ENCODE results near the gene MDM1. TPM values are rescaled to one million over a fixed set of nuclear protein-coding genes. Genes with fewer than 3 reads are reported as not detected.

Gene MDM1
- total RNA-seq, 6 experiments from 2014 or later, result 7.3 to 9.1 (median 7.8) TPM

DNA sequence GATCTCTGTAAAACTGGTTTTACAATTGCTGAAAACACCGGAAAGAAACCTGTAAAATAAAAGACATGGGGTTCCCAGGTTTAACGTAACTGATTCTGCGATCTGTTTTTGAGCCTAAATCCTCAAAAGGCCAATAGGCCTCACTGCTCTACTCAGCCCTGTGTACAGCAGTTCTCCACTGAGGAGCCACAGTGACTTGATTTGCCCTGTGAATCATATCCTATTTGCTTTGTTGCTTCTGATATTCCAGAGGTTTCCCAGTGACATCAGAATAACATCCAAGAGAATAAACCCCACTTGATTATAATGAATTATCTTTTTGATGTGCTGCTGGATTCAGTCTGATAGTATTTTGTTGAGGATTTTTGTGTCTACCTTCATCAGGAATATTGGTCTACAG, 27.5 kb downstream of the MDM1 start:
- Mint-ChIP-seq H3K27me3 (ENCODE audit: insufficient read depth) (no peaks in the 10 kb centered on the region), H3K27ac (no peak overlapping the region), H3K4me3 (no peak overlapping the region), H3K4me1 (ENCODE audit: low read depth) (peaks cover 20% of the 10 kb centered on the region), H3K36me3 (ENCODE audit: low read depth) (peaks cover 49% of the 10 kb centered on the region), H3K9me3 (no peaks in the 10 kb centered on the region)
- TF ChIP-seq, protein P1, sequence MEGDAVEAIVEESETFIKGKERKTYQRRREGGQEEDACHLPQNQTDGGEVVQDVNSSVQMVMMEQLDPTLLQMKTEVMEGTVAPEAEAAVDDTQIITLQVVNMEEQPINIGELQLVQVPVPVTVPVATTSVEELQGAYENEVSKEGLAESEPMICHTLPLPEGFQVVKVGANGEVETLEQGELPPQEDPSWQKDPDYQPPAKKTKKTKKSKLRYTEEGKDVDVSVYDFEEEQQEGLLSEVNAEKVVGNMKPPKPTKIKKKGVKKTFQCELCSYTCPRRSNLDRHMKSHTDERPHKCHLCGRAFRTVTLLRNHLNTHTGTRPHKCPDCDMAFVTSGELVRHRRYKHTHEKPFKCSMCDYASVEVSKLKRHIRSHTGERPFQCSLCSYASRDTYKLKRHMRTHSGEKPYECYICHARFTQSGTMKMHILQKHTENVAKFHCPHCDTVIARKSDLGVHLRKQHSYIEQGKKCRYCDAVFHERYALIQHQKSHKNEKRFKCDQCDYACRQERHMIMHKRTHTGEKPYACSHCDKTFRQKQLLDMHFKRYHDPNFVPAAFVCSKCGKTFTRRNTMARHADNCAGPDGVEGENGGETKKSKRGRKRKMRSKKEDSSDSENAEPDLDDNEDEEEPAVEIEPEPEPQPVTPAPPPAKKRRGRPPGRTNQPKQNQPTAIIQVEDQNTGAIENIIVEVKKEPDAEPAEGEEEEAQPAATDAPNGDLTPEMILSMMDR (IDR thresholded peaks at IDR 0.05), result no peak
- DNase-seq, result no peak

DNA sequence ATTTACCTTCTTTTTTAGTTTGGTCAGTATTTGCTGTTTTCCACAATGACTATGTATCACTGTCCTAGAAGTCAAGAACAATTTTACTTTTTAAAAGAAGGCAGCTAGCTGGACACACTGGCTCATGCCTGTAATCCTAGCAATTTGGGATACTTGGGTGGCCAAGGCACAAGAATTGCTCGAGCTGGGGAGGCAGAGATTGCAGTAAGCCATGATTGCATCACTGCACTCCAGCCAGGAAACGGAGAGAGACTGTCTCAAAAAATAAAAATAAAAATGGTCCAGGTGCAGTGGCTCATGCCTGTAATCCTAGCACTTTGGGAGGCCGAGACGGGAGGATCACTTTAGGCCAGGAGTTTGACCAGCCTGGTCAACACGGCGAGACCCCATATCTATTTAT, 28.3 kb downstream of the MDM1 start:
- Mint-ChIP-seq H3K36me3 (ENCODE audit: low read depth) (peaks cover 51% of the 10 kb centered on the region), H3K27ac (no peak overlapping the region), H3K9me3 (no peaks in the 10 kb centered on the region; the same call in 1 of the 2 replicates), H3K4me3 (no peak overlapping the region), H3K27me3 (ENCODE audit: insufficient read depth) (no peaks in the 10 kb centered on the region), H3K4me1 (ENCODE audit: low read depth) (peaks cover 20% of the 10 kb centered on the region)
- TF ChIP-seq, protein P1 (IDR thresholded peaks at IDR 0.05), result no peak
- DNase-seq, result no peak

DNA sequence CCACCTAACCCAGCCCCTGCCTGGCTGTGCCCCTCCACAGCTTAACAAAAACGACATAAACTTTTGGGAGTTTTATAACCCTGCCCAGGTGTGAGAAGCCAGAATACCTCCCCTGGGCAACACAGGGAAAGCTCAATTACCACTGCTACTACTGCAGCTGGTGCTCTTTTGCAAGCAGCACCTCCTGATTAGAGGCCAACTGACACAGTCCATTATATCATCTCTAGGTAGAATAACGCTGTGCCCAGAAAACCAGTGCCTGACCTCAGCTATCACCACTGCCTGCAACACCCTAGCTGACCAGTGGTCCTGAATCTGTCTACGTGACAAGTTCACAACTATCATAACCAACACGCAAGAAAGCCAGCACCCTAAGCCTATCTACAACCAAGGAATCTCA, 34.2 kb downstream of the MDM1 start:
- no peaks in the 10 kb centered on the region for H3K27me3 Mint-ChIP-seq (ENCODE audit: insufficient read depth)
- H3K27ac Mint-ChIP-seq, result no peak overlapping the region; the same call in 1 of the 2 replicates
- no peak overlapping the region for H3K4me3 Mint-ChIP-seq
- H3K36me3 Mint-ChIP-seq (ENCODE audit: low read depth), result peaks cover 26% of the 10 kb centered on the region
- no peaks in the 10 kb centered on the region; the same call in 1 of the 2 replicates for H3K9me3 Mint-ChIP-seq
- TF ChIP-seq, protein P1 (IDR thresholded peaks at IDR 0.05), result no peak
- no peaks in the 10 kb centered on the region for H3K4me1 Mint-ChIP-seq (ENCODE audit: low read depth)
- DNase-seq, result no peak

DNA sequence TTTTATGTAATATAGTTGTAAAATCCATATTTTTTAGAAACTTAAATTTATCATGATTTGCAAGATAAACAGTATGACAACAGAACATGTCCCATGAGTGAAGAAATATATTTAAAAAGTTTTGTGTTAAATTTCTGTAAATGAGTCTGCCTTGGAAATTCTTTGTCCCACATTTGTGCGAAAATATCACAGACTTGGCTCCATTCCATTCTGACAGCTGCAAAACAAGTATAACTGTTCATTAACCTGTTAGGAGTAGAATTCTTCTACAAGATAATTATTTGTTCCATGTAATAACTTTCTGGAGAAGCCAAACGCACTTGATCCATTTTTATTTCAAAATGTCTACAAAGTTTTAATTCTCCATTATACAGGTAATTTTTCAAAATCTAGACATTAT, 37.9 kb downstream of the MDM1 start:
- H3K4me3 Mint-ChIP-seq, result no peak overlapping the region
- peaks cover 7% of the 10 kb centered on the region for H3K4me1 Mint-ChIP-seq (ENCODE audit: low read depth)
- TF ChIP-seq, protein P1 (IDR thresholded peaks at IDR 0.05), result no peak
- H3K27me3 Mint-ChIP-seq (ENCODE audit: insufficient read depth), result no peaks in the 10 kb centered on the region
- DNase-seq, result no peak
- H3K36me3 Mint-ChIP-seq (ENCODE audit: low read depth), result peaks cover 2% of the 10 kb centered on the region; the same call in 1 of the 2 replicates
- H3K27ac Mint-ChIP-seq, result no peak overlapping the region
- no peaks in the 10 kb centered on the region; the same call in 1 of the 2 replicates for H3K9me3 Mint-ChIP-seq

DNA sequence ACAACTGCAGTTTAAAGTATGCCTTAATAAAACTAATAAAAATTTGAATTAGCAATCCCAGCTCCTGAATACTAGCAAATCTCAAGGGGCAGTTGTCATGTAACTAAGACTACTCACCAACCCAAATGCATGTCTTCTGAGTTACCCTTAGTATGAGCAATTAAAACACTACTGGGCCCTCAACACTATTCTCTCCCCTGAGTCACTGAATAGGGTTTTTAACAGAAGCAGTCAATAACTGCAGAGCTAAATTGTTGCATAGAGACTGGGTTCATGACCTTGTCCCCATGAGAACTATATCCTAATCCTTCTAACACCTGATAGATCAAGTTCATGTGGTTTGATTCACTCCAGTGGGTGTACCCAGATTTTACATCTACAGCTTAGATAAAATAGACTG, 38.8 kb downstream of the MDM1 start:
- H3K27me3 Mint-ChIP-seq (ENCODE audit: insufficient read depth), result peaks cover under 1% of the 10 kb centered on the region; the same call in 1 of the 2 replicates
- no peaks in the 10 kb centered on the region for H3K9me3 Mint-ChIP-seq
- DNase-seq, result no peak
- H3K4me1 Mint-ChIP-seq (ENCODE audit: low read depth), result peaks cover 7% of the 10 kb centered on the region
- no peak overlapping the region for H3K4me3 Mint-ChIP-seq
- TF ChIP-seq, protein P1 (IDR thresholded peaks at IDR 0.05), result no peak
- no peaks in the 10 kb centered on the region for H3K36me3 Mint-ChIP-seq (ENCODE audit: low read depth)
- no peak overlapping the region for H3K27ac Mint-ChIP-seq
